ENCODE measurements around the gene RETSAT.

DNA sequence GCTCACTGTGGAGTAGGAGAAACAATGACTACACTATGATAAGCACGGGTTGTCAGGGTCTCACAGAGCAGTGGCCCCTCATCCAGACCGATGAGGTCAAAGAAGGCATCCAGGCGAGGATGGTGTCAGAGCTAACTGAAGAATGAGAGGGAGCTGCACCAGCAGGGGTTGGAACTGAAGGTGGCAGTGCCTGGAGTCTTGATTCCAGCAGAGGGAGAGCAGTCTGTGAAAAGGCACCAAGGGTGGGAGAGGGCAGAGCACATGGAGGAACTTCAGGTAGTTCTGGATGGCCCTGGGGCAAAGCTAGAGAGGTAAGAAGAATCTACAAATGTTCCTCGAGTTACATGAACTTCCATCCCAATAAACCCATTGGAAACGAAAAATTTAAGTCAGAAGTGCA, 12.9 kb upstream of the RETSAT start:
- TF ChIP-seq POLR2A (IDR thresholded peaks at IDR 0.05) (no peak), CTCF (IDR thresholded peaks at IDR 0.05) (no peak), POLR2AphosphoS5 (IDR thresholded peaks at IDR 0.05; ENCODE audit: insufficient read depth in 1 of 2, low read depth in 1 of 2) (no peak)
